PC-9 (cell line): ENCODE measurements around the gene C1QTNF12.

Source experiments
- CTCF ChIP-seq: fragments of 200-600 bp; sonication (generic); conservative IDR thresholded peaks from 2 replicates; pipeline ENCODE4 v1.6.1; 2017; ENCODE audit warnings: mixed run types, antibody characterized with exemption, mild to moderate bottlenecking, moderate library complexity
- EZH2 ChIP-seq: fragments of 200-600 bp; sonication (generic); IDR thresholded peaks from 2 replicates; pipeline ENCODE4 v1.8.0; 2017; ENCODE audit warnings: antibody characterized with exemption, low read depth

GRCh38 chr1:1208713-1209433 lies 37.6 kb downstream of the C1QTNF12 start:
- TF ChIP-seq EZH2, result no peak
- no peak for TF ChIP-seq CTCF
